Activated T-cell treated with anti-CD3 and anti-CD28 coated beads, Interleukin-2, amount 50 U/mL, for 72 hours (primary cell): ENCODE measurements around the gene GPR176. TPM values are rescaled to one million over a fixed set of nuclear protein-coding genes. Genes with fewer than 3 reads are reported as not detected.

Experiments used
- ATAC-seq, 2 donors: fragments of 150-1000 bp; cut with Tn5 transposase; replicated peaks in 1 of 2; 2 replicates each; pipeline ENCODE4 v1.10.0; 2021; ENCODE audit warnings: moderate library complexity in 2 of 2, mild to moderate bottlenecking in 1 of 2
- DNase-seq, 2 donors: peaks; one replicate each; pipeline ENCODE4 v3.0.0; 2021 to 2022; ENCODE audit warnings: mixed read lengths in 1 of 2
- H3K27ac Mint-ChIP-seq: one replicate; pipeline ENCODE4 v1.8.0; 2022; ENCODE audit warnings: mild to moderate bottlenecking, moderate library complexity, mixed read lengths
- H3K27me3 Mint-ChIP-seq: one replicate; pipeline ENCODE4 v1.8.0; 2022; ENCODE audit warnings: low read depth, mixed read lengths
- H3K36me3 Mint-ChIP-seq, 2 donors: one replicate each; pipeline ENCODE4 v1.8.0; 2022; ENCODE audit warnings: mixed read lengths in 2 of 2, mild to moderate bottlenecking in 1 of 2; ENCODE audit not compliant: insufficient read depth in 2 of 2
- H3K4me1 Mint-ChIP-seq: one replicate; pipeline ENCODE4 v1.8.0; 2022; ENCODE audit warnings: low read depth, mixed read lengths
- H3K4me3 Mint-ChIP-seq, 2 donors: one replicate each; pipeline ENCODE4 v1.8.0; 2022; ENCODE audit warnings: mild to moderate bottlenecking in 2 of 2, mixed read lengths in 2 of 2, moderate library complexity in 2 of 2
- H3K9me3 Mint-ChIP-seq, 2 donors: one replicate each; pipeline ENCODE4 v1.8.0; 2022; ENCODE audit warnings: mixed read lengths in 2 of 2
- total RNA-seq, 2 donors: library from RNA; stranded (reverse); gene quantifications; one replicate each; pipeline ENCODE4 v1.2.3, GENCODE V29; 2022

The GPR176 gene
- total RNA-seq, 2 donors from 2014 or later, result 0.41 to 0.72 TPM

DNA sequence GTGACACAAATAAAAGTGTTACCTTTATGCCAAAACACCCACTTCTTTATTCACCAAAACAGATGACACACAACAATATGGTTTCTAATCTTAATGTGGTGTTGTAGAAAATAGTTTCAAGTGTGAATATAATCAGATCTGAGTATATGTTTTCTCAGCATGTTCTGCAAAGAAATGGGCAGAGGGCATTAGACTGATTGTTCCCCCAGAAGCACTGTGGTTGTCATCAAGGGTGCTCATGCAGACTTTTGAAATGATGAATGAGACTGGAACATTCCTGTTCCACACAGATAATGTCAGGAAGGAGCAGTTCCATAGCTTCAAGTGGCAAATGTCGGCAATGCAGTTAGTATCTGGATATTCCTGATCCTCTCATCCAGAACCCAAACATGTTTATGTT is 37.5 kb downstream of the GPR176 start:
- no peaks in the 10 kb centered on the region for H3K9me3 Mint-ChIP-seq

DNA sequence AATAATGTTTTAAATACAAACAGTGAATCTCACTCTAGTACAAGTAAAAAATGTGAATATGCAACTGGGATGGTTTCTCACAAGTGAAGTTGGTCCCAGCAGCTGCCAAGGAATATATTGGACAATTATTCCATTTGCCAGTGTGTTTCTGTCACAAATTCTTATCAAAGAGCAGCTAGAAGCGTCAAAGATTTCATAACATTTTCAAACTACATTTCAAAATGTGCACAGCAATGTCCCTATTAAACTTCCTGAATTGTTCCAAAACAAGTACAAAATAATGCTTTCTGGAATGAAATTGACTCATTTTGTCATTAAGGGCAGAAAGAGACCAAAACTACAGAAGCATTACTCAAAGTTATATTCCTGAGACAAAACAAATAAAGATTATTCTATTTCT is 38.3 kb downstream of the GPR176 start:
- Mint-ChIP-seq H3K36me3 (no peaks in the 10 kb centered on the region), H3K27me3 (no peaks in the 10 kb centered on the region), H3K4me3 (no peak overlapping the region), H3K27ac (no peak overlapping the region), H3K9me3 (no peaks in the 10 kb centered on the region), H3K4me1 (no peaks in the 10 kb centered on the region)
- no peak for ATAC-seq
- no peak for DNase-seq

More for the DNA sequence above, 37.5 kb downstream of the GPR176 start:
- Mint-ChIP-seq H3K4me3 (no peak overlapping the region), H3K27ac (no peak overlapping the region), H3K4me1 (no peaks in the 10 kb centered on the region), H3K27me3 (no peaks in the 10 kb centered on the region), H3K36me3 (no peaks in the 10 kb centered on the region)
- DNase-seq (no peak), ATAC-seq (no peak)

DNA sequence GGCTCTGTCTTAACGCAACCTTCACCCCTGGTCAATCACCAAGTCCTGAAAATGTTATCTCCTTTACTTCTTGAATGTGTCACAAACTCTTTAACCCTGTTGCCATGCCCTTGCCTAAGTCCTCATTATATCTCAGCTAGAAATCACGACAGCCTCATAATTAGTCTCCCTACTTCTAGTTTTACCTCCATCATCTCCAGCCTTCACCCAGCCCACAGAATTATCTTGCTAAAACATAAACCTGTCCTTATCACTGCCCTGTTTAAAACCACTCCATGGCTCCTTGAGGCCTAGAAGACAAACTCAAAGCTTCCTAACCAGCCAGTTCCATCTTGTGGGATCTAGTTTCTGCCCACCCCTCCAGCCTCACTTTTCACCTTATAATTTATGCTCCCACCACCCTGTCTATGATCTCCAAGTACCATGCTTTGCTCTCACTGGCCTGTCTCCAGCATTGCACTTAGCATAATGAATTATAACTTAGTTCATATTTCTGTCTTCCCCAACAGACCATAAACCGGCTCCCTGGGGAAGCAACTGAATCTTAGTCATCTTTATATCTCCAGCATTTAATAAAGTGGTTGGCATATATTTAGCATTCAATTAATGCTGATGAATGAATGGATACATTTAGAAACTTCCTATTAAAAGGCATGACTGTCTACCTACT is 39.2 kb downstream of the GPR176 start:
- Mint-ChIP-seq H3K4me1 (no peaks in the 10 kb centered on the region), H3K9me3 (no peaks in the 10 kb centered on the region), H3K4me3 (no peak overlapping the region), H3K27me3 (no peaks in the 10 kb centered on the region), H3K27ac (no peak overlapping the region), H3K36me3 (no peaks in the 10 kb centered on the region)
- ATAC-seq, result no peak
- DNase-seq, result no peak

DNA sequence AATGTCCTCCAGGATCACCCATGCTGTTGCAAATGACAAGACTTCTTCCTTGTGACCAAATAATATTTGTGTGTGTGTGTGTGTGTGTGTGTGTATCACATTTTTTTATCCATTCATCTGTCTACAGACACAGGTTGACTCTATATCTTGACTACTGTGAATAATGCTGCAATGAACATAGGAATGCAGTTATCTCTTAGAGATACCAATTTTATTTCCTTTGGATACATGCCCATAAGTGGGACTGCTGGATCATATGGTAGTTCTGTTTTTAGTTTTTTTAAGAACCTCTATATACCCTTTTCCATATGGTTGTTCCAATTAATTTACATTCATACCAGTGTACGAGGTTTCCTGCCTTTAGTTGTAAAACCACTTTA is 41.7 kb downstream of the GPR176 start:
- H3K27ac Mint-ChIP-seq, result no peak overlapping the region
- H3K27me3 Mint-ChIP-seq, result no peaks in the 10 kb centered on the region
- H3K4me1 Mint-ChIP-seq, result peaks cover 15% of the 10 kb centered on the region
- no peak overlapping the region for H3K4me3 Mint-ChIP-seq
- H3K9me3 Mint-ChIP-seq, result no peaks in the 10 kb centered on the region
- no peak for DNase-seq
- H3K36me3 Mint-ChIP-seq, result no peaks in the 10 kb centered on the region
- no peak for ATAC-seq

DNA sequence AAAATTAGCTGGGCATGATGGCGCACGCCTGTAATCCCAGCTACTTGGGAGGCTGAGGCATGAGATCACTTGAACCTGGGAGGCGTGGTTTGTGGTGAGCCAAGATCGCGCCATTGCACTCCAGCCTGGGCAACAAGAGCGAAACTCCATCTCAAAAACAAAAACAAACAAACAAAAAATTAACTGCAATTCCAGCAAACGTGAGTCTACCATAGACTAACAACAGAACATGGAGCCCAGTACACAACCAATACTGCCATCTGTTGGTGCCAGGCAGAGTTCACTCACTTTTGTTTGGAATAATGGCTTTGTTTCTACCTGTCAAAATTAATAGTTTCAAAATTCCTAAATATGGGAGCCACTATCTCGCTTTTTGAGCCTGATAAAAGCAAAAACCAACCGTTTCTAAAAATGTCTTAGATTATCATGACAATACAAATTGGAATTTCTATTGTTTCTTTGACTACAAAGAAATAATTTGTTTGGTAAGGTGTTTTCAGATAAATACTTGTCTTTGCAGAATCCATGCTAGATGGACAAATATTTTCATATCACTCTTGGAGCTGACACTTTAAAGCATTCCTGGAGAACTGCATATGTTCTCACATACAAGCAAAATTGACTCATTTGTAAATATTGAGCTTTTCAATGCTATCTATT is 45.0 kb downstream of the GPR176 start:
- no peaks in the 10 kb centered on the region for H3K36me3 Mint-ChIP-seq
- peak; percentile 24 to 30 for DNase-seq
- H3K4me3 Mint-ChIP-seq, result peak overlapping the region in 1 of 2 donors; percentile 29
- H3K4me1 Mint-ChIP-seq, result peaks cover 30% of the 10 kb centered on the region
- peak in 1 of 2 donors; percentile 21 for ATAC-seq
- no peaks in the 10 kb centered on the region for H3K27me3 Mint-ChIP-seq
- no peak overlapping the region for H3K27ac Mint-ChIP-seq
- no peaks in the 10 kb centered on the region for H3K9me3 Mint-ChIP-seq

DNA sequence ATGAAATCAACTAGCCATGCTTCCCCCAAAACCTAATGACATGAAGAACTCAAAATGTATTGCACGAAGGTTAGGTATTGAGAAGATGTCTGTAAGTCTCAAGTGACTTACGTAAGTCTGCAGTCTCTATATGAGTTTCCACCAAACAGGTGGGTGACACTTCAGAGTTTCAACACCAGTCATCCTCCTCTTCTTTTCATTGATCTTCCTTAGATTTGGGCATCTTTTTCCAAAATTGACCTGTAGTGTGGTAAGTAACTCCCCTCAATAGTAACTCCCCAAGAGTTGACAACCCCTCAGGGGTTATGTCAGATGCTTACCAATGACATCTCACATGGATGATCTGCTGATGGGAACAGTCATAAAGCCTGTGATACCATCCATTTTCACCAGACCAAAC is 46.1 kb downstream of the GPR176 start:
- DNase-seq (peak; percentile 5 to 14), ATAC-seq (peak; percentile 86 to 87)
- Mint-ChIP-seq H3K9me3 (no peaks in the 10 kb centered on the region), H3K27me3 (no peaks in the 10 kb centered on the region), H3K4me1 (peaks cover 30% of the 10 kb centered on the region), H3K36me3 (no peaks in the 10 kb centered on the region), H3K4me3 (peak overlapping the region; percentile 2 to 56), H3K27ac (peak overlapping the region; percentile 3)

DNA sequence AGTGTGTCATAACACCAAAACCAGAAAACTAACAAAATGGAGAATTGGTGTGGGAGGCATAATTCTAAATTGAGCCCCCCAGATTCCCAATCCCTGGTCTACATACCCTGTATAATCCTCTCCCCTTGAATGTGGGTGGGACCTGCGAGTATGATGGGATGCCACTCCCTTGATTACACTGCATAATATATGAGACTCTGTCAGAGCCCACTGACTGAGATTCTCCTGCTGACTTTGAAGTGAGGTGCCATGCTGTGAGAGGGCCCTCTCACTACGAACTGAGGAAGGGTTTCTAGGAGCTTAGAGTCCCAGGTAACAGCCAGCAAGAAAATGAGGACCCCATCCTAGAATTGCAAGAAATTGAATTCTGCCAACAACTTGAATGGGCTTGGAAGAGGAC is 49.5 kb downstream of the GPR176 start:
- no peak overlapping the region for H3K27ac Mint-ChIP-seq
- peaks cover 19% of the 10 kb centered on the region for H3K27me3 Mint-ChIP-seq
- no peak for ATAC-seq
- peaks cover 30% of the 10 kb centered on the region for H3K4me1 Mint-ChIP-seq
- no peak overlapping the region for H3K4me3 Mint-ChIP-seq
- peaks cover 0 to 1% of the 10 kb centered on the region in 2 donors for H3K9me3 Mint-ChIP-seq
- no peak for DNase-seq
- no peaks in the 10 kb centered on the region for H3K36me3 Mint-ChIP-seq

DNA sequence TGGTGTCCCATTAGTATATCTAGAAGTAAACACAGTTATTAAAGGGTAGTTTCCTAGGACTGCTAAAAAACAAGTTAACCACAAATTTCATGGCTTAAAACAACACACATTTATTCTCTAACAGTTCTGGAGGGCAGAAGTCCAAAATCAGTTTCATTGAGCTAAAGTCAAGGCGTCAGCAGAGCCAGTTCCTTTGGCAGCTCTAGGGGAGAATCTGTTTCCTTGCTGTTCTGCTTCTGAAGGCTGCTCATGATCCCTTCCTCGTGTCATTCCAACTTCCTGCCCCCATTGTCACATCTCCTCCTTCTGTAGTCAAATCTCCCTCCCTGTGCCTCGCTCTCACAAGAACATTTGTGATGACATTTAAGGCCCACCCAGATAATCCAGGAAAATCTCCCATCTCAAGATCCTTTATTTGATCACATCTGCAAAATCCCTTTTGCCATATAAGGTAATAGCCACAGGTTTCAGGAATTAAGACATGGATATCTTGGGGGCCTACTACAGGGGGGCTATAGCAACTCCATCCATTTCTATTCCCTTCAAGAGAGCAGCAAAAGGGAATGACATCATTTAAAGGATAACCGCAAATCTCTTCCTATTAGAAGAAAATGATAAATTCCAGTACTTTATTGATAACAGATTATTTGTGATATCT is 50.1 kb downstream of the GPR176 start:
- Mint-ChIP-seq H3K27me3 (peaks cover 23% of the 10 kb centered on the region), H3K4me1 (peaks cover 30% of the 10 kb centered on the region), H3K27ac (peak overlapping the region; percentile 22), H3K9me3 (peaks cover 0 to 1% of the 10 kb centered on the region in 2 donors), H3K4me3 (no peak overlapping the region), H3K36me3 (no peaks in the 10 kb centered on the region)
- DNase-seq, result no peak
- no peak for ATAC-seq

DNA sequence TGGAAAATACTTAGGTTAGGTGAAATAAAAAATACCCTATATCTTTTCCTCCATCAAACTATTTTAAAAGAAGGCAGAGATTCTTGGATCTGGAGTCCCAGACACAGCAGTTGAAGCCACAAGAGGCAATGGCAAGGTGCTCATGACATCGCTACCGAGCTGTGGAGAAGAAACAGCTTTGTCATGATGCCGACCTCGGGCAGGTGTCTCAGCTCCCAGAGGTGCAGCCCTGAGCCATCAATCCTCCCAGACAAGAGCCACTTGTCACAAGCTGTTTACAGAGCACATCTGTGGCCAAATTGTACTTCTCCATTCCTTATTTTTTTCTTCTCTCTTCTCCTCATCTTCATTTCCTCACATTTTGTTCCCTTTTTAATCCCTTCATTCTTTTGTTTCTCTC is 50.8 kb downstream of the GPR176 start:
- ATAC-seq (no peak), DNase-seq (no peak)
- H3K9me3 Mint-ChIP-seq, result peaks cover 0 to 1% of the 10 kb centered on the region in 2 donors
- no peaks in the 10 kb centered on the region for H3K36me3 Mint-ChIP-seq
- H3K27ac Mint-ChIP-seq, result no peak overlapping the region
- no peak overlapping the region for H3K4me3 Mint-ChIP-seq
- H3K4me1 Mint-ChIP-seq, result peaks cover 24% of the 10 kb centered on the region
- peaks cover 28% of the 10 kb centered on the region for H3K27me3 Mint-ChIP-seq

DNA sequence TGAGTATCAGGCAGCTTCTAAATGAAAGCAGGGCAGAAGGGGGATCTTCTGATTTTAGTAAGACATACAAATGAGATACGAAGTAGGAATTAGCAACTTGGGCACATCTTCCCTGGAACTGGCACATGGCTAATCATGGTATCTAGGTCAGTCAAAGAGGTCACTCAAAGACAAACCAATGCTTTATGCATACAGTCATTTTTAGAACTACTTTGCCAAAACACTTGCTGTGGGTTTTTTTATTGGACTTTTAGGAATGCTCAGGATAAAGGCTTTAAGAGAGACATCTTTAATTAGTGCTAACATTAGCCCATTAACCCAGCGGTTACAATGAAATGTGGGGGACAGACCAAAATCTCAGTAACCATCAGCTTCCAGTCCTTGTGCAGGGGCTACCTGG is 51.7 kb downstream of the GPR176 start:
- DNase-seq (no peak), ATAC-seq (no peak)
- Mint-ChIP-seq H3K9me3 (peaks cover 0 to 1% of the 10 kb centered on the region in 2 donors), H3K27me3 (peaks cover 31% of the 10 kb centered on the region), H3K36me3 (no peaks in the 10 kb centered on the region), H3K4me1 (peaks cover 16% of the 10 kb centered on the region), H3K27ac (no peak overlapping the region), H3K4me3 (no peak overlapping the region)

DNA sequence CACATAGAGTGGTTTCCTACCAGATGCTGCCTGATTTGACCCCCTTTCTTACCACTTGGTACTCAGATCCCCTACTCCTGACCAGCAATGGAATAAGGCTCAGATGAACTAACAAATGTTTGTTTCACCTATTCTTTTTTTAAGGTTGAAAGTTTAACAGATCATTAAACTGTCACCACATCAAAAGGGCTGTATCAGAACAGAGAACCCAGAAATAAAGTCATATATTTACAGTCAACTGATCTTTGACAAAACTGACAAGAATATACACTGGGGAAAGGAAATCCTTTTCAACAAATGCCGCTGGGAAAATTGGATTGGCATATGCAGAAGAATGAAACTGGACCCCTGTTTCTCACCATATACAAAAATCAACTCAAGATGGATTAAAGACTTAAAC is 56.0 kb downstream of the GPR176 start:
- ATAC-seq (no peak), DNase-seq (no peak)
- Mint-ChIP-seq H3K27ac (no peak overlapping the region), H3K4me3 (no peak overlapping the region), H3K9me3 (peaks cover 0 to 1% of the 10 kb centered on the region in 2 donors), H3K36me3 (no peaks in the 10 kb centered on the region), H3K27me3 (peaks cover 31% of the 10 kb centered on the region), H3K4me1 (no peaks in the 10 kb centered on the region)

DNA sequence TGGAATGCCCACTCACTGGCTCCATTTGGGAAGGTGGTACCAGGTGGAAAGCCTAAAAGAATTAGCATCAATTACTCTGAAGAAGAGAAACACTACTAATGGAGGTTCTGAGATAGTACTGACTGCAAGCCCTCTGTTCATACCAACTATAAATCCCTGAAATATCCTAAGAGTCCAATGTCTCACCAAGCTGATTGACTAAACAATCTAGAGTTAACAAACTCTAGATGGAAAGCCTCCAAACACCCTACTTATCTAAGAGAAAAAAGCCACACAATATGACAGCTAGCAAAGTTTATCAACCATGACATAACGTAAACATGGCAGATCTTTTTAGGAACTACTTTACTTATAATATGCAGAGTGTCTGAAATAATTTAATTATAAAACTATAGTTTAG is 59.2 kb downstream of the GPR176 start:
- H3K36me3 Mint-ChIP-seq, result no peaks in the 10 kb centered on the region
- ATAC-seq (no peak), DNase-seq (no peak)
- H3K4me3 Mint-ChIP-seq, result no peak overlapping the region
- H3K4me1 Mint-ChIP-seq, result no peaks in the 10 kb centered on the region
- H3K27ac Mint-ChIP-seq, result no peak overlapping the region
- H3K9me3 Mint-ChIP-seq, result peaks cover 0 to 3% of the 10 kb centered on the region in 2 donors
- H3K27me3 Mint-ChIP-seq, result peaks cover 15% of the 10 kb centered on the region

DNA sequence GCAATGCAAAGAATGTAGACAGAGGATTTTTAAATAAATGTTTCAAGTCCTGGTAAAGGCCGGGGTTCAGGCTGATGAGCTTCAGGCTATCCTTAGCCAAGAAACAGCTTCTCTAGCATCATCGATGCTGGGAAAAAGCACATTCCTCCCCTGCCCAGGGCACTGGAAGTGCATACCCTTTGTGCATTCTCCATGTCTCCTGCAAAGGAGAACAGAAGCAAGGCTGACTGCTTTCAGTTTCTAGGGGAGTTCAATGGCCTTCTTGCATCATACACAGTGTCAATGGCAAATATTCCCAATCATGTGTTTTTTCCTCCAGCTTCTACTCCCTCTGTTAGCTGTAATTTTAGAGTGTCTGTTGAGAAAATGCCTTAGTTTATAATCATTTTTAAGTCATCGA is 59.9 kb downstream of the GPR176 start:
- Mint-ChIP-seq H3K36me3 (no peaks in the 10 kb centered on the region), H3K4me1 (no peaks in the 10 kb centered on the region), H3K27me3 (peaks cover 9% of the 10 kb centered on the region), H3K4me3 (no peak overlapping the region), H3K27ac (no peak overlapping the region), H3K9me3 (peaks cover 0 to 3% of the 10 kb centered on the region in 2 donors)
- ATAC-seq (no peak), DNase-seq (no peak)
